HCT116 (cell line): ENCODE results near the gene SPDEF. TPM values are rescaled to one million over a fixed set of nuclear protein-coding genes. Genes with fewer than 3 reads are reported as not detected.

ENCODE experiments used
- ATAC-seq: fragments of 200-7000 bp; cut with Tn5 transposase; 2 replicates; pipeline ENCODE4 v1.9.1; 2020; ENCODE audit warnings: mild to moderate bottlenecking, moderate library complexity
- BruUV-seq: library from RNA; stranded (reverse); fragments of 400-500 nt; replicated peaks from 2 replicates; lab custom pipeline; 2021; lab: Mats Ljungman, UMichigan
- CTCF ChIA-PET: fragments of 300-600 bp; sonication (Branson Sonifier 250); formaldehyde crosslinking; loops from one replicate; lab custom pipeline; 2021; ENCODE audit warnings: antibody characterized with exemption; lab: Charles Lee
- POLR2A ChIA-PET: fragments of 300-600, 350-600 bp; sonication (Branson Sonifier 250); formaldehyde crosslinking; loops from one replicate; lab custom pipeline; 2021; ENCODE audit warnings: antibody characterized with exemption; lab: Charles Lee
- RAD21 ChIA-PET, 2 experiments: fragments of 300-600 bp; sonication (Branson Sonifier 250); formaldehyde crosslinking; loops; one replicate each; lab custom pipeline; 2023; ENCODE audit warnings: low total read pairs in 2 of 2; ENCODE audit not compliant: uncharacterized antibody in 2 of 2, unreplicated experiment in 2 of 2, low non-redundant PET in 1 of 2; lab: Charles Lee
- DNase-seq: peaks from one replicate; pipeline ENCODE4 v3.0.0-alpha.2; 2010; ENCODE audit warnings: low read depth, low spot score
- H2AFZ ChIP-seq: fragments of 200-600 bp; shearing (Covaris generic), sonication (generic); 2 replicates; pipeline ENCODE4 v1.6.1; 2017; ENCODE audit warnings: low read depth, mixed run types, mixed read lengths, antibody characterized with exemption, low read length; ENCODE audit not compliant: poor library complexity, severe bottlenecking
- H3K27ac ChIP-seq: 2 replicates; pipeline ENCODE4 v1.5.1; 2012; ENCODE audit warnings: low read depth, low read length
- H3K27me3 ChIP-seq: fragments of 200-600 bp; sonication (generic); 2 replicates; pipeline ENCODE4 v1.6.1; 2016; ENCODE audit warnings: mixed run types, low read length, mixed read lengths; ENCODE audit not compliant: insufficient read depth
- H3K36me3 ChIP-seq, 2 experiments: fragments of 200-500 bp in 1 of 2; fragments of 200-600 bp in 1 of 2; sonication (Bioruptor generic) in 1 of 2; sonication (generic) in 1 of 2; 2 replicates each; pipeline versions ENCODE4 v1.5.1 to v1.6.1; 2014 to 2016; ENCODE audit warnings: low read length in 2 of 2, inconsistent platforms in 1 of 2, mixed read lengths in 1 of 2, mixed run types in 1 of 2; ENCODE audit not compliant: insufficient read depth in 2 of 2, control insufficient read depth in 1 of 2
- H3K4me1 ChIP-seq, 2 experiments: fragments of 200-600 bp in 1 of 2; sonication (generic) in 1 of 2; 2 replicates each; pipeline versions ENCODE4 v1.5.1 to v1.6.1; 2012 to 2017; ENCODE audit warnings: low read length in 2 of 2, inconsistent platforms in 1 of 2, mild to moderate bottlenecking in 1 of 2, mixed read lengths in 1 of 2, mixed run types in 1 of 2, moderate library complexity in 1 of 2; ENCODE audit not compliant: insufficient read depth in 2 of 2, control insufficient read depth in 1 of 2
- H3K4me2 ChIP-seq: fragments of 200-600 bp; sonication (generic); 2 replicates; pipeline ENCODE4 v1.6.1; 2017; ENCODE audit warnings: mixed run types, low read length, mixed read lengths
- H3K4me3 ChIP-seq, 2 experiments: fragments of 200-600 bp in 1 of 2; sonication (generic) in 1 of 2; replicated peaks in 1 of 2; 2 replicates each; pipeline ENCODE4 v1.5.1; 2011 to 2016; ENCODE audit warnings: low read length in 2 of 2, control low read depth in 1 of 2, low read depth in 1 of 2, mild to moderate bottlenecking in 1 of 2, mixed read lengths in 1 of 2, mixed run types in 1 of 2
- H3K79me2 ChIP-seq: fragments of 200-600 bp; sonication (generic); 2 replicates; pipeline ENCODE4 v1.6.1; 2017; ENCODE audit warnings: mild to moderate bottlenecking, mixed run types, low read length, moderate library complexity, mixed read lengths; ENCODE audit not compliant: insufficient read depth
- H3K9ac ChIP-seq: fragments of 200-600 bp; sonication (generic); 2 replicates; pipeline ENCODE4 v1.6.1; 2016; ENCODE audit warnings: low read length, mixed read lengths
- H3K9me2 ChIP-seq: fragments of 200-600 bp; sonication (generic), shearing (Covaris generic); 2 replicates; pipeline ENCODE4 v1.6.1; 2017; ENCODE audit warnings: mixed run types, mild to moderate bottlenecking, moderate library complexity; ENCODE audit not compliant: insufficient read depth
- H3K9me3 ChIP-seq, 2 experiments: fragments of 200-500 bp in 1 of 2; fragments of 200-600 bp in 1 of 2; sonication (Bioruptor generic) in 1 of 2; sonication (generic) in 1 of 2; 2 replicates each; pipeline ENCODE4 v1.6.1; 2014 to 2017; ENCODE audit warnings: low read length in 2 of 2, mixed read lengths in 2 of 2, inconsistent platforms in 1 of 2, low read depth in 1 of 2, mild to moderate bottlenecking in 1 of 2, mixed run types in 1 of 2, moderate library complexity in 1 of 2; ENCODE audit not compliant: control insufficient read depth in 1 of 2, insufficient read depth in 1 of 2
- H4K20me1 ChIP-seq: fragments of 200-600 bp; sonication (generic), shearing (Covaris generic); 2 replicates; pipeline ENCODE4 v1.6.1; 2017; ENCODE audit warnings: mixed run types, mild to moderate bottlenecking, moderate library complexity; ENCODE audit not compliant: insufficient read depth
- ATF3 ChIP-seq: IDR thresholded peaks from 2 replicates; pipeline ENCODE4 v1.6.1; 2012
- EZH2 ChIP-seq: fragments of 200-600 bp; sonication (generic); IDR thresholded peaks from 2 replicates; pipeline ENCODE4 v1.6.1; 2017; ENCODE audit warnings: antibody characterized with exemption, mixed run types
- RAD21 ChIP-seq: IDR thresholded peaks from 2 replicates; pipeline ENCODE4 v1.6.1; 2012; ENCODE audit warnings: low read depth, mild to moderate bottlenecking
- REST ChIP-seq: IDR thresholded peaks from 2 replicates; pipeline ENCODE4 v1.6.1; 2012; ENCODE audit warnings: low read depth
- SIN3A ChIP-seq: IDR thresholded peaks from 2 replicates; pipeline ENCODE4 v1.6.1; 2012; ENCODE audit warnings: low read depth
- SP1 ChIP-seq: IDR thresholded peaks from 2 replicates; pipeline ENCODE4 v1.6.1; 2012; ENCODE audit warnings: low read depth
- SRF ChIP-seq: IDR thresholded peaks from 2 replicates; pipeline ENCODE4 v1.6.1; 2012; ENCODE audit warnings: low read depth
- YY1 ChIP-seq: IDR thresholded peaks from 2 replicates; pipeline ENCODE4 v1.6.1; 2011; ENCODE audit warnings: low read length, low read depth, moderate library complexity, mild to moderate bottlenecking; ENCODE audit not compliant: insufficient replicate concordance; ENCODE audit errors: extremely low read depth
- ZNF274 ChIP-seq: fragments of 200-500 bp; sonication (Bioruptor generic); IDR thresholded peaks from 2 replicates; pipeline ENCODE4 v1.6.1; 2014; ENCODE audit warnings: mild to moderate bottlenecking, low read depth, low read length, inconsistent platforms
- intact Hi-C: fragments of 100-400 bp; cut with micrococcal nuclease; formaldehyde crosslinking; loops from 2 replicates; pipeline ENCODE4 v1.10.0; 2022
- total RNA-seq: library from RNA; stranded (reverse); gene quantifications from one replicate; pipeline ENCODE4 v1.2.1, GENCODE V29; 2021; ENCODE audit not compliant: unreplicated experiment

Gene SPDEF
- total RNA-seq, 1 experiment from 2014 or later = 0.39 TPM

- H3K9ac ChIP-seq = no peak overlapping the region
Observed at GRCh38 chr6:34535646-34536045, 20.5 kb downstream of the SPDEF start.

GRCh38 chr6:34535199-34535598, 20.9 kb downstream of the SPDEF start:
- ChIA-PET CTCF (no interaction called here), RAD21 (no interaction called here), POLR2A (no interaction called here)
- DNase-seq = no peak
- Histone ChIP-seq H2AFZ (no peak overlapping the region), H4K20me1 (no peaks in the 10 kb centered on the region), H3K27ac (no peak overlapping the region), H3K36me3 (no peaks in the 10 kb centered on the region), H3K27me3 (no peaks in the 10 kb centered on the region), H3K4me2 (no peak overlapping the region), H3K9me3 (no peaks in the 10 kb centered on the region), H3K4me1 (peaks cover 3 to 7% of the 10 kb centered on the region in 2 experiments; a peak in 2 of 4 replicates), H3K9me2 (no peaks in the 10 kb centered on the region), H3K4me3 (no peak overlapping the region), H3K9ac (no peak overlapping the region), H3K79me2 (no peaks in the 10 kb centered on the region)
- BruUV-seq = no TSS peak
- ATAC-seq = no peak
- TF ChIP-seq ATF3 (no peak), REST (no peak), SIN3A (no peak), EZH2 (no peak), SP1 (no peak), YY1 (no peak), SRF (no peak), ZNF274 (no peak), RAD21 (no peak)
- intact Hi-C loops = no loop called here

More at GRCh38 chr6:34535646-34536045, 20.5 kb downstream of the SPDEF start:
- Histone ChIP-seq H3K79me2 (no peaks in the 10 kb centered on the region), H3K9me2 (no peaks in the 10 kb centered on the region), H3K4me1 (peaks cover 3 to 7% of the 10 kb centered on the region in 2 experiments; a peak in 2 of 4 replicates), H3K4me3 (no peak overlapping the region), H3K27ac (no peak overlapping the region), H3K36me3 (no peaks in the 10 kb centered on the region), H3K27me3 (no peaks in the 10 kb centered on the region), H3K4me2 (no peak overlapping the region), H3K9me3 (no peaks in the 10 kb centered on the region), H4K20me1 (no peaks in the 10 kb centered on the region), H2AFZ (no peak overlapping the region)
- intact Hi-C loops = no loop called here
- POLR2A ChIA-PET = no interaction called here
- ATAC-seq (no peak), DNase-seq (no peak)
- RAD21 ChIA-PET = no interaction called here
- TF ChIP-seq ATF3 (no peak), YY1 (no peak)
- no TSS peak for BruUV-seq
- CTCF ChIA-PET = no interaction called here
